Measurements from ENCODE around the gene ARR3. TPM values are rescaled to one million over a fixed set of nuclear protein-coding genes. Genes with fewer than 3 reads are reported as not detected.

The ARR3 gene
- total and polyA plus RNA-seq, 11 donors: not detected

- Histone ChIP-seq H3K27ac (peak within 1 kb of the TSS in 11 of 12 donors; percentile 48 to 83 (median 69)), H3K27me3 (peaks cover 0 to 6% (median 0%) of the 10 kb centered on the region in 9 donors), H3K4me1 (peaks cover 0 to 18% (median 6%) of the 10 kb centered on the region in 12 donors), H3K9me3 (no peaks in the 10 kb centered on the region), H3K4me3 (peak within 1 kb of the TSS; percentile 29 to 86 (median 59)), H3K36me3 (peaks cover 0 to 26% (median 7%) of the 10 kb centered on the region in 9 donors)
- intact Hi-C loops (cut with DNase I): loop anchor here in 4 of 10 donors (5.0 to 10.0 kb wide), 4 partner anchors 135 to 155 kb away; partner anchors contain the start of genes GDPD2 (in 1 of the 4) and IGBP1 (in 1 of the 4)
- DNase-seq: peak; percentile 82 to 90 (median 84)
- no peak for TF ChIP-seq CTCF (IDR thresholded peaks at IDR 0.05)
- peak in 1 of 2 donors; percentile 34 for TF ChIP-seq POLR2A (IDR thresholded peaks at IDR 0.05)
- ATAC-seq: peak; percentile 97 to 100 (median 100)
- WGBS, 4 donors: 0 to 36% (median 14%) methylated on average over 39 to 62 of the region's 62 CpGs
These were observed 21.9 kb downstream of the ARR3 start, which contains the start of the genes KIF4A and PDZD11 for GRCh38 chrX:70289793-70290770. TSS of gene KIF4A (plus strand) at chrX:70290104. CDS start at chrX:70290459, 355 bp downstream. TSS of gene PDZD11 (minus strand) at chrX:70289927. CDS start at chrX:70289341, 586 bp downstream.

GRCh38 chrX:70292788-70293187 is 24.7 kb downstream of the ARR3 start:
- Histone ChIP-seq H3K27ac (no peak overlapping the region), H3K4me1 (peaks cover 0 to 18% (median 6%) of the 10 kb centered on the region in 12 donors), H3K9me3 (no peaks in the 10 kb centered on the region), H3K27me3 (peaks cover 0 to 13% (median 0%) of the 10 kb centered on the region in 9 donors), H3K36me3 (peaks cover 0 to 3% (median 0%) of the 10 kb centered on the region in 9 donors), H3K4me3 (no peak overlapping the region)
- ATAC-seq: no peak
- DNase-seq: no peak
- intact Hi-C loops (cut with DNase I): loop anchor here in 1 of 10 donors (10.0 kb wide), 1 partner anchor 142 kb away; no protein-coding TSS in a partner anchor
- TF ChIP-seq POLR2A (IDR thresholded peaks at IDR 0.05) (no peak), CTCF (IDR thresholded peaks at IDR 0.05) (no peak)
- WGBS, 4 donors: 0% methylated on average over 1 of the region's 1 CpG

DNA sequence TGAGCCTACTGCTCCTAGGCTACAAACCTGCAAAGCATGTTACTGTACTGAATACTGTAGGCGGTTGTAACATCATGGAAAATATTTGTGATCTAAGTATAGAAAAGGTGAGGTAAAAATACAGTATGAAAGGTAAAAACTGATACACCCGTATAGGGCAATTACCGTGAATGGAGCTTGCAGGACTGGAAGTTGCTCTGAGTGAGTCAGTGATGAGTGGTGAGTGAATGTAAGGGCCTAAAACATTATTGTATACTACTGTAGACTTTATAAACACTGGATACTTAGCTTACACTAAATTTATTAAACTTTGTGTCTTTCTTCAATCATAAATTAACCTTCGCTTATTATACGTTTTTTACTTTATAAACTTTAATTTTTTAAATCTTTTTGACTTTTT is 25.5 kb downstream of the ARR3 start:
- intact Hi-C loops (cut with DNase I): loop anchor here in 1 of 10 donors (10.0 kb wide), 1 partner anchor 141 kb away; no protein-coding TSS in a partner anchor
- H3K27me3 ChIP-seq: peaks cover 0 to 13% (median 0%) of the 10 kb centered on the region in 9 donors
- peaks cover 0 to 18% (median 6%) of the 10 kb centered on the region in 12 donors for H3K4me1 ChIP-seq
- ATAC-seq (no peak), DNase-seq (no peak)
- 71 to 91% (median 84%) methylated on average over 5 of the region's 5 CpGs for WGBS, 4 donors
- no peaks in the 10 kb centered on the region for H3K36me3 ChIP-seq
- H3K9me3 ChIP-seq: no peaks in the 10 kb centered on the region
- H3K4me3 ChIP-seq: no peak overlapping the region
- TF ChIP-seq CTCF (IDR thresholded peaks at IDR 0.05) (no peak), POLR2A (IDR thresholded peaks at IDR 0.05) (no peak)
- H3K27ac ChIP-seq: no peak overlapping the region

- Histone ChIP-seq H3K27ac (no peak overlapping the region), H3K27me3 (peaks cover 0 to 17% (median 0%) of the 10 kb centered on the region in 9 donors), H3K9me3 (no peaks in the 10 kb centered on the region), H3K4me1 (peaks cover 0 to 5% (median 0%) of the 10 kb centered on the region in 12 donors), H3K36me3 (no peaks in the 10 kb centered on the region), H3K4me3 (no peak overlapping the region)
- DNase-seq (no peak), ATAC-seq (no peak)
- TF ChIP-seq POLR2A (IDR thresholded peaks at IDR 0.05) (no peak), CTCF (IDR thresholded peaks at IDR 0.05) (no peak)
- intact Hi-C loops (cut with DNase I): no loop called here
- WGBS, 4 donors: 41 to 51% (median 47%) methylated on average over 3 of the region's 3 CpGs
These were observed 33.6 kb downstream of the ARR3 start for GRCh38 chrX:70301716-70302115.
